ENCODE results near the gene PLXNA2.

Gene PLXNA2

DNA sequence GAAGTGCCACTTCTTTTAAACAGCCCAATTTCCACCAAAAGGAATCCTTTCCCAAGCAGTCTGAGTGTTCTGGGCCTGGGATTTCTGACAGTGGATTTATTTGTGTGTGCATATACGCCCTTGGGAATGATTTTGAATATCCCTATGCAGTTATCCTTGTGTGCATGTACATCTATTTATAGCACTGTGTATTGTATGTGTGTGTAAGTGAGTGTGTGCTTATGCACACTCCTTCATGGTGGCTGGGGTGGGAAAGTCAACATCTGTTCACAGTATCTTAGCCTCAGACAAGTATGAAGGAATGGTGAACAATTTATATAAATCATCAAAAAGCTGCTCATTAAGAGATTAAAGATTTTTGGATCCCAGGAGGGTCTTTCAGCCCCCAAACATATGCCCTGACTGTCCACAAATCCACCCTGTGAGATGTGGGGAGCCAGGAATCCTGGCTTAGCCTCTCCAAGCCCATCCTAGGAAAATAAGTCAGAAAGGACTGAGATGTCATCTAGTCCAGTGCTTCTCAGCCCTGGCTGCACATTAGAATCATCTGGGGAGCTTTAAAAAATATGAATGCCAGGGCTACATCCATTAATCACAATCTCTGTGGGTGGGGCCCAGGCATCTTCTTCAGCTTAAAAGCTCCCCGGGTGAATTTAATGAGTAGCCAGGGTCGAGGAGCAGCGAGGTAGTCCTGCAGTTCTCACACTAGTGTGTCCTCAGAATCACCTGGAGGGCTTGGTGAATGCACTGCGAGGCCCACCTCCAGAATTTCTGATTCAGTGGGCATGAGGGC, 101.4 kb downstream of the PLXNA2 start:
- no peak for DNase-seq (ENCODE audit: low read depth)

DNA sequence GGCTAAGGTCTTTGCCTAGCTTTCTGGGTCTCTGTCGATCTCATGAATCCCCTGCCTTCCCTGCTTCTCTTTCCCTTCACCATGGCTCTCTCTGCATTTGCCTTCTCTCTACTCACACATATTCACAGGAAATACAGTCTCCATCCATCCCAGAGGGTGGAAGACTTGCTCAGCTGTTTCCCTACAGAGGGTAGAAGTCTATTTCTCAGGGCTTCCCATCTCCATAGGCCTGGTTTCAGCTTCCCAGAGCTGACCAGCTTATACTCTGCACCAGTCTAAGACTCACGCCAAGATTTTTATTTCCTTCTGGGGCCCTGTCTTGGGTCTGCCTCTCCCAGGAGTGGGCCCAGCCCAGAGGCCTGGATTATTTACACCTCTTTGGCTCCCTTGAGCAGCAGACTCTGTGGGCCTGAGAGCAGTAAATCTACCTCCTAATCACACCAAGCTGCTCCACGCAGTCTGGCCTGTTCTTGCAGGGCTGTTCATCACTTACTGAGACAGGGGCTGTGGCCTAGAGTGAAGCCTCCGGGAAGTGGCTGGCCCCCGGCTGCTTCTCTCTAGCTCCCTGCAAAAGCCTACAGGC, 102.5 kb downstream of the PLXNA2 start:
- DNase-seq (ENCODE audit: low read depth) = no peak

DNA sequence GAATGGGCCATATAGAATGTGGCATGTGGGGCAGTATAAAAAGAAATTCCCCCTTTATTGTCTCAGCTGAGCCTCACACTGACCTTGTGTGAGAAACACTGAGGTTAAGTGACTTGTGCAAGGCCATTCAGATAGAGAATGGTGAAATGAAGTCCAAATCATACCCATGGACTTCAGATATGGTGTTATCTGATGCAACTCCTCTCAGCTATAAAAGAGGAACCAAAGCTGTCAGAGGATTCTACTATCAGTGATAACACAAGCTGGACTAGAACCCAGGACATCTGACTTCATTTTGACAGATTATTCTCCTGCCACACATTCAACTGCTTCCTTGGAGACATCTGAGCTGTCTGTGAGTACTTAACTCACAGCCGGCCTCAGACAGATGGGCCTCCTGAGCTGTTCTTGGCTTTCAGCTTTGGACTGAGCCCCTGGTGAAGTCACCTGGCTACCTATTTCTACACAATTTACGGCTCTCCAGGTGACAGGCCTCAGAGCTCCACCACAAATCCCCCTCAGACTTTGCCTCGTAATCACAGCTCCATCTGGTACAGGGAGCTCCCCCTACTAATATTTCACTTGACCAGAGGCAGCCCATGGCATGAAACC, 104.6 kb downstream of the PLXNA2 start:
- DNase-seq (ENCODE audit: low read depth) = no peak

DNA sequence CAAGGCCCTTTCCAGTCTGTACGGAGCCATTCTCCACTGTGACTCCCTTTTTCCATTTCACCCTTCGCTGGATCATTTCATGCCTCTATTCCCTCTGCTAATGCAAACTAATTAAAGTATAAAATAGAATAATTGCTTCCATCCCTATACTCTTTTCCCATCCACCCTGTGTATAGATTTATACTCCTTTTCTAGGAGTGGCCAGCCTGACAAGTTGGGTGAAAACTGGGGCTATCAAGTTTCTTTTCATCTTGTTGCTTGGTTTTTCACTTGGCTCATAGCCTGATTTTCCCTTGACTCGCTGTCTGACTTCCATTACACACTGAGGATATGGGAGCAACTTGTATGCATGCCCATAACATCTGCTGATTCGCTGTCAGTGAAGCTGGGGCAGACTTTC, 107.0 kb downstream of the PLXNA2 start:
- DNase-seq (ENCODE audit: low read depth) = no peak

DNA sequence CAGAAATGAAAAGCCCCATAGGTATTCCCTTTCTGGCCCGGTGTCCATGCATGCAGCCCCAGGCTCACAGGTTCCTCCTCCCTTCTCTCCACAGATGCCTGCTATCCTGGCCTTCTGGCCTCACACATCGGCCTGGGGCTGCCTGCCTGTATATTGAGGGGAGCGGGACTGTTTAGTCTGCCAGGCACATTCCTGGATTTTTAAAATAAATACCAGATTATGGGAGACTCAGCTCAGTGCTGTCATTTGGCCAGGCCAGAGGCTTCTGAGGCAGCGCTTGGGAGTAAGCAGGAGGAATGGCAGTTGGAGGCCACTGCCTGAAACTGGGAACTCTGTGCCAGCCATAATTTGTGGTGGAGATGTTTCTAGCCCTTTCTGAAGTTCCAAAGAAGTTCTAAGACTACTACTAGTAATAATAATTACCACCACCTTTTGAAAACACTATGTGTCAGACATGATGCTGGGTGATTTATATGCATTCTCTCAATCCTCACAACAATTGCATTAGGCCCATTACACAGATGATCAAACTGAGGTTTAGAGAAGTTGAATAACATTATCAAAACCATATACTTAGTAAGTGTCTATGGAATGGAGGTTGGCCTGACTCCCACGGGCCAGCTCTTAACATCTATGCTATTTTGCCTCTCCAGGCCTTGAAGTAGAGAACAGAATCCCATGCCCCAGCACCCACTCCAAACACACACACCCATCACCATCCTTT, 107.6 kb downstream of the PLXNA2 start:
- DNase-seq (ENCODE audit: low read depth) = no peak

DNA sequence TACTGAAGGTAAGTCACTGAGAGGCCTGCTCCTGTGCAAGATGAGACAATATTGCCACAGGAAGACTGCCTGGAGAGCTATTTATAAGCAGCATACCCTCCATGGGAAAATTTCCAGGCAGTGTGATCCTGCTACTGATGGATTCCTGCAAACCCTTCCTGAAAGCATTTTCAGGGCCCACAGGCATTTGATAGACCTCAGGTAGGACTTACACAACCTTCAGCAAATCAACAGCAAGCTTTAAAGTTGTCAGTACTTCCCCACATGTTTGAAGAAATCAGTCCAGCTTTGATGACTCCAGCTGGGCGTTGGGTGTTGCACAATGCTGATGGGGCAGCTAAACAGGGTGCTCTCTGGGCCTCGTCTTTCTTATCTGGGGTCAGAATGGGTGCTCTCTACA, 108.8 kb downstream of the PLXNA2 start:
- DNase-seq (ENCODE audit: low read depth) = no peak

DNA sequence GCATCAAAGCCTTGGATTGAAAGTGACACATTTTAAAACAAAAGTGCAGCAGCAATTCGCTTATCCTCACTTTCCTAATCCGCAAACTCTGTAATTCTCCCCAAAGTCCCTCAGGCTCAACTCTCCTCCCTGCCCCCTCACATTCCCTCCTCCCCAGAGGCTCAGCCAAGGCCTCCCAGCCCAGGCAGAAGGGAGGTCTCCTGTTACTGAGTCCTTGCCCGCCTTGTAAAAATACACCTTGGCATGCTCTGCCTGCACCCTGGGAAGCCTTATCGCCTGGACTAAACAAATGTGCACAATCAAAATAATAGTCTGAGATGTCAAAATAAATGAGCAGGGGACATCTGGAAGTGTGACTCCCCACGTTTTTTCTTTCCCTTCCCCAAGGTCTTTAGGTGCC, 109.7 kb downstream of the PLXNA2 start:
- no peak for DNase-seq (ENCODE audit: low read depth)

DNA sequence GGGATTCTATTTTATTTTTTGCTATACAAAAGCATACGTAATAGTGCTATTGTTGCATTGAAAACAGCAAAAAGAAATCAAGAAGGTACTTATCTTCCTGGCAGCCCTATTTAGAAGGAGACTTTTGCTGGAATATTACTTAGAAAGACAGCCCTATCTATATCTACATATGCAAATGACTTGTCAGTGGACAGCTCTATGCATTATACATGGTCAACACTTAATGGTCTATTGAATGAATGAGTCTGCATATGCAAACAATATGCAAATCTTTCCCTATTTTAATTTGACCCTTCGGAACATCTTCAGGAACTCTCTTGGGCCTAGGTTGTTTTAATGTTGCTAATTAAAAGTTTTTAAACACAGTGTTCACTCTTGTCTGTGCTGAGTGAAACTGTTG, 110.8 kb downstream of the PLXNA2 start:
- DNase-seq (ENCODE audit: low read depth) = no peak

DNA sequence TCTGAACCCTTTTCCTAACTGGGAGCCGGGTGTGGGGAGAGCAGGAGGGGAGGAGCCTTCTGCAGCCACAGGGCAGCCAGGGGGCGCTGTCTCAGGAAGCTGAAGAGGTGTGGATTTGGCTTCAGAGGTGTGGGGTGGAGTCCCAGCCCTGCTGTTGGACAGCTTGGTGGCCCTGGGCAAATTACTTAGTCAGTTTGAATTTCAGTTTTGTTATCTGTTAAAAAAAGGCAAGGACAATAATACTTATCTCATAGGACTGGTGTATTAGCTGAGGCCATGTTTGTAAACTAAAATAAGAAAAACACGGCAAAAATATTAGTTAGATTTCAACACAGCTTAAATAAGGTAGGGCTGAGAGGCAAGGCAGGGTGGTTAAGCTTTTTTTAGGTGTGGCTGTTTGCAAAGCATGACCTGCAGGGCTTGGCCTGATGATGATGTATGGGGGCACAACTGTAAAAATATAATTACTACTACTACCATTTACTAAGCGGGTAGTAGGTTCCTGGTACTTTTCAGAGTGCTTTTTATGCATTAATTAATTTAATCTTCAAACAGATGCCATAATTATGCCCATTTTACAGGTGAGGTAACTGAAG, 111.8 kb downstream of the PLXNA2 start:
- DNase-seq (ENCODE audit: low read depth) = peak; percentile 31

DNA sequence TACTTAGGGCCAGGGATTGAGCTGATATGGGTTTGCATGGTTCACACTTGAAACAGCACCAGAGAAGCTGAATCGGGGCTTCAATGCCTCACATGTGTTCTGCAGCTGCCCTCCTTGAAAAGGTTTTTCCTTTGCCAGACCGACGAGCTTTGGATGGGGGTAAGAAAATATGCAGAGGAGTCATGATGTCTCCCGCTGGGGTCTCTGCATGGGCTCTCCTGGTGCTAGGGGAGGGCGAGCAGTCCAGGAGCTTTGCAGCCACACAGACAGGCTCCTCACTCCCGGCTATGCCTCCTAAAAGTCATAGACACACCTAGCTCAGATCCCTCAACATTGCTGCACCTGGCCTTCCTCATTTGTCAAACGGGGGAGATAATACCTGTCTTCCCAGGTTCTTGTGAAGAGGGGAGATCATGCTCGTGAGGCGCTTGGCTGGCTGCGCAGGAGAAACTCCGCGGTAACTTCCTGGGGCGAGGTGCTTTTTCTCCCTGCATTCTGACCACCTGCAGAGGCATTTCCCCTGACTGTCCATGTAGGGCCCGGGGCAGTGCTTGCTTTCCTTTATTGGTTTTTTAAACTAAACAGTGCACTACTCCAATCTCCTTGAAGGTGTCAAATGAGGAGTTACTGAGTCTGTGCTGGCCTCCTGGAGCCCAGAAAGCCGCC, 112.4 kb downstream of the PLXNA2 start:
- no peak for DNase-seq (ENCODE audit: low read depth)

DNA sequence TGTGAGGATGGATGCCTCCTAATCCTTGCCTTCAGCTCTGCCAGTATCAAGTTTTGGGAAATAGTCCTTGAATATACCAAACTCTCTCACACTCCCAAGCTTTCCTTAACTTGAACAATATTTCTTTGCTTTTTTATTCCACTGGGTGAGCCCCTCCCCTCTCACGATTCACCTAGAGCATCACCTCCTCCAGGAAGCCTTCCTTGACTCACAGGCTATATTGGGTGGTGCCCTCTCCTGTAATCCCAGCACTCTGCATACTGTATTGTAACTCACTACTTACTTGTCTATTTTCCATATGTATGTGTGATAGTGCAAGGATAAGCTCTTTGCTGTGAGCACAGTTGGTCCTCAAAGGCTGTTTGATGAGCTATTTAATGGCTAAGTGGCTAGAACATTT, 114.7 kb downstream of the PLXNA2 start:
- DNase-seq (ENCODE audit: low read depth) = no peak

DNA sequence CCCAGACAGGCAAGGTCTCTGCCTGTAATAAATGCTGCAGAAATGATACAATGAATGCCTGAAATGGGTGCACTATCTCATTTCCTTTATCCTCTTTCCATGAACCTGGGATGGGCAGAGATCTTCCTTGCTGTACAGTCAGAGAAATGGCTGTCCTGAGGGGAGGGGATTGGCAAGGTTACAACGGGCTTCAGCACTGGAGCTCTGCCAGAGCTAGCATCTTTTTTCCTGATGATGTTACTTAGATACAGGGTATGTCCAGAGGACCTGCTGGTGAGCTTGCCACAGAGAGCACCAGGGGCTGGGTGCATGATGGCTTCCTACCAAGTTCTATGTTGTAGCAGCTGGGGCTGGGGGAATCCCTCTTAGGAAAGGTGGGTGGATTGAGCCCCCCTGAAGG, 115.1 kb downstream of the PLXNA2 start:
- DNase-seq (ENCODE audit: low read depth) = no peak

DNA sequence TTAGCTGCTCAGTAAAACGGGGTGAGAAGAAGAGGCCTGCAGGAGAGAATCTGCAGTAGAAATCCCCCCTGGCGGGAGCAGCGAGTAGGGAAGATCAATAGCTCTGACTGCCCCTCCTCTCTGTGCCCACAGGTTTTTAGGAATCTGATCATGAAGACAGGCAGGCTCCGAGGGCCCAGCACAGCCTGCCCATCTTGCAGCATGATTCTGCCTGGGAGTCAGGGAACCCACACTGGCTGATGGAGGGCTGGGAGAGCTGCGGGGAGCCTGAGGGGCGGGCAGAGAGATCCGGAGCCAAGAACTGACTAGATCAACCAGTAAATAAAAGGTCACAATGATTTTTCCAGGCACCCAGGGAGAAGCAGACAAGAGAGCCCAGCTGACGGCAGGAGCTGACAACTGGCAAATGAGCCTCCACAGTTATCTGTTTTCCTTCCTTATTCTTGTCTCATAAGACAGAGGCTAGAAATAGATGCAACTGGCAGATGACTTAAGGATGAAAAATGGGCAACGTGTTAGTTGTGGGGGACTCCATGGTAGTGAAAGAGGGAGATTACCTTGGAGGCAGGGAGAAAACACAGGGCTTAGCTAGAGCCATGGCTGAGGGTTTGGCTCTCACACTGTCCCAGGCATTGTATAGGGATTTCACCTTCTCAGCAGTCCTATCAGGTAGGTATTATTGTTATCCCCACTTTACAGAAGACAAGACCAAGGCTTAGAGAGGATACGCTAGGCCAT, 116.2 kb downstream of the PLXNA2 start:
- DNase-seq (ENCODE audit: low read depth) = no peak

DNA sequence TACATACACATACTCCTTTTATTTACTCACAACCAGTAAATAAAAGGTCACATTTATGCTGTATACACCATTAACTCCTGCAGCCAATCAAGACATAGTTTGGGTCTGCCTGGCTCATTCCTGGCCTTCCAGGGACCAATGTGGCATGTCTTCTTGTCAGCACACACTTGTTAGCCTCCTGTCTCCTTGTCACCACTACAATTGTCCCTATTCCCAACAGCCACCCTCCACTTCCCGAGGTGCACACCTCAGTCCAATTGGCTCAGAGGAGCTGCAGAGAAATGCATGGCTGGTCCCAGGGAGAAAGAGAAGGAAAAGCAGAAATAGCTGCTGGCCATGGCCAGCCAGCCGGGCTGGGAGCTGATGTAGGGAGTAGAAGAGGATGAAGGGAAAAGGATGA, 116.9 kb downstream of the PLXNA2 start:
- DNase-seq (ENCODE audit: low read depth) = no peak

DNA sequence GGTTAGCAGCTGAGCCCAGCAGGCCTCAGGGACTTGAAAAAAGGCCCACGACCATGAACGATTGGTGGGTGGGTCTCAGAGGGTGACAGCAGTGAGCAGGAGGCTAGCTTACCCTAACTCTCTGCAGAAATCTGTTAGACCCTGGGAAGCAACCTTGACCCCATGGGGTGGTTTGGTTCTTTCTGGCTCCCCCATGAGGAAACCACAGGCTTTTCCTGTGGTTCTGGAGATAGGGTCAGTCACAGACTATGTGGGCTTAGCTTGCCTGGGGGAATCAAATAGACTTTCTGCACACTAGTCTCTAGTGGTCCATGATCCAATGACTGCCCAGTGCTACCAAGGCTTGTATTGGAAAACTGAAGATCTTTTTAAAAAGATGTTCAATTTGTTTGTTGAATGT, 118.1 kb downstream of the PLXNA2 start:
- no peak for DNase-seq (ENCODE audit: low read depth)

DNA sequence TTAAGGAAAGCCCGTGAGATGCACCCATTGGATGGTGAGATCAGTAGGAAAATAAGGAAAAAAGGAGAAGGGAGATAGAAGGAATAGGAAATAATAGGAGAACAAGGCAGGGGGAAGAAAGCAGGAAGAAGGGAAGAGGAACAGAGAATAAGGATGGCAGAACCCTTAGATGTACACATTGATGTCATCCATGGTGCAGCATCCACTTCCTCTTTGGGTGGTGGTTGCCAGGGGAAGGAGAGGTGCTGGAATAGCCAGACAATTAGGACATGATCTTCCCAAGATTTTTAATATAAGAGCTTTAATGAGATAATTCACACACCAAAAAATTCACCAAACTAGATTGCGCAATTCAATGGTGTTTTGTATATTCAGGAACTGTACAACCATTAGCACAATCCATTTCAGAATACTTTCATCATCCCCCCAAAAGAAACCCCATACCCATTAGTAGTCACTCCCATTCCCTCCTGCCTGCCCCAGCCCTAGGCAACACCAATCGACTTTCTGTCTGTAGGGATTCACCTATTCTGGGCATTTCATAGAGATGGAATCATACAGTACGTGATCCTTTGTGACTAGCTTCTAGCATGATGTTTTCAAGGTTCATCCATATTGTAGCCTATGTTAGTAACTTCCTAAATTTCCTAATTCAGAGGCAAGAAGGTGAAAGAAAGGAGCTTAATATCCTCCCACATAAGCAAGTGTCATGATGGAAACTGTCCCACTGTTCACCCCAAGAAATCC, 121.4 kb downstream of the PLXNA2 start:
- DNase-seq (ENCODE audit: low read depth) = no peak

DNA sequence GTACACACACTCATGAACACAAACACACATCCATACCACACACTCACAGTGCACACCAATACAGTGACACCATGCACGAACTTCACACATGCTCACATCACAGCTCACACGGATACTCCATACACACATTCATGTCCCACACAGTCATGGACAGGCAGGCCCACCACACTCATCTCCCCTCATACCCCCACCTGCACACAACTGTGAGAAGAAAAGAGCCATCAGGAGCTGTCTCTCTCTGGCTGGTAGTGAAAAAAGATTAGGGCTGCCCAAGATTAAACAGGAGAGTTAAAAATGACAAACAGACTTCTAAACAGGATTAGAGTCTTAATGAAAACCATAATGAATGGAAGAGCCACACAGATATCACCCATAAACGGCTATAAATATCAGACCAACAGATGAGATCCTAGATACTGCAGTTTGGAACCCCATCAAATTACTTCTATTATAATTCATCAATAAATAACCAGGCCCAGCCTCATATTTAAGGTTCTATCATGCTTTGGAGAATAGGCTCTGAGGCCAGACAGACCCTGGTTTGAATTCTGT, 122.3 kb downstream of the PLXNA2 start:
- no peak for DNase-seq (ENCODE audit: low read depth)

DNA sequence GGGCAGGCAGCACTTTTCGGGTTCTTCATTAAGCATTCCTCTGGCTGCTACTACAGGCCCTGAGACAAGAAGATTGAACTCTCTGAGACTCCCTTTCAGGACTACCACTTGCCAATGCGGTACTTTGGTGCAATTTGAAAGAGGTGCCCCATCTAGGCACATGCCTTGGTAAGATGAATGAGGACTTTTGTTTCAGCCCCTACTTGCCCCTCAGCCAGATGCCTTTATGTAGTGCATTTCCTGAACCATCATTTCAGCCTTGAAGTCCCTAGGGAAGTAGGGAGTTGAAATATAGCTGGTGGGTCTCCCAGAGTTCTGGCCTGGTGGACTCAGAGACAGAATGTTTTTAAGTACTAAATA, 123.8 kb downstream of the PLXNA2 start:
- DNase-seq (ENCODE audit: low read depth) = no peak

DNA sequence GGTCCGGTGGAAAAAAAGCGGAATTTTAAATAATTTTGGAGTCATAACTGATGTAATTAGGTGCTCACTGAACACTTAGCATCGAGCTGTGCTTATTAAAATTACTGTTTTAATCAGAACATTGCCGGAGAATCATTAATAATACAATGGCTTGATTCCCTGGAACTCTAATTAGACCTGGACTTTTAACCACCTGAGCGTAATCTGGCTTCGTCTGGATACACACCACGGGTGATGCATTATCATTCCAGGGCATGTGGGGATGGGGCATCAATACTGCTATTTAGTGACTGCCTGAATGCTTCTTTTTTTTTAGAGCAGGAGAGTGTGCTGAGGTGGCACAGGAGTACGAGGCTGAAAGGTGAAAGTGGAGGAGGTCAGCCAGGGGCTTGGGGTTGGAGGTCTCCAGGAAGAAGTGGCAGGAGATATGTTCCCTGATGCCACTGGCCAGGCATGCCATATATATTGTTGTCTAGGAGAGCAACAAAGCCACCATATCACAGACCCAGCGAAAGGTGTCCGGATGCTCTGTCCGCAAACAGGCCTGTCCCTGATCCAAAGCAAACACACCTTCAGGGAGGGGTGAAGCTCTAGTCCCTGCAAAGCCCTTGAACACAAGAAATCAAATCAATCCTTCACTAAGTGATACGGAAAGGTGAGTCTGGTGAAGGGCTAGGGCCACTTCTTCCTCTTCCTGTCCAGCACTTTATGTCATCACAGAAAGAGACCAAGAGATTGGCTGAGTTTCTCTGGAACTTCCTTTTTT, 125.2 kb downstream of the PLXNA2 start:
- DNase-seq (ENCODE audit: low read depth) = no peak

DNA sequence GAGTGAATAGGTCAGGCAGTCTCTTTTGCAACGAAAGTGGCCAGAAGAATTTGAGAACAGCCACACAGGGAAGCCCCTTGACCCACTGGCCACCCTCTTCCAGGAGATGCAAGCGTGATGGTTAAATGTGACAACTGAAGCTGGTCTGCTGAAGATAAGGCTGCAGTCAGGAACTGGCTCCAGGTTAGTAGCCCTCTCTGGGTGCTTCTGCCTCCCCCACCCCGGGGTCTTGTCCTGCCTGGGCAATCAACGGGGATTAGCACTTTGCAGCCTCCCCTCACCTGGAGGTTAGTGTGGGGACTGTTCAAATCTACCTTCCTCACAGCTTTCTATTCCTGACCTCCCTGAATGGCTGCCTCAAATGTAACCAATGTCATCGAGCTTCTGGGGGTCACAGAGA, 125.9 kb downstream of the PLXNA2 start:
- no peak for DNase-seq (ENCODE audit: low read depth)

Measured in stimulated activated CD8-positive, alpha-beta memory T cell treated with anti-CD3 and anti-CD28 coated beads, Interleukin-15, amount 100 ng/mL, for 24 hours (primary cell).